OCI-LY7 (cell line): ENCODE data around the gene BDKRB2. TPM values are rescaled to one million over a fixed set of nuclear protein-coding genes. Genes with fewer than 3 reads are reported as not detected.

Experiments used
- BruUV-seq: library from RNA; stranded (reverse); fragments of 400-500 nt; replicated peaks from 2 replicates; lab custom pipeline; 2021; lab: Mats Ljungman, UMichigan
- CTCF ChIA-PET: fragments of 300-600 bp; sonication (Branson Sonifier 250); formaldehyde crosslinking; loops from one replicate; lab custom pipeline; 2022; ENCODE audit warnings: antibody characterized with exemption; ENCODE audit not compliant: unreplicated experiment; lab: Charles Lee
- POLR2A ChIA-PET: fragments of 300-600 bp; sonication (Branson Sonifier 250); formaldehyde crosslinking; loops from one replicate; lab custom pipeline; 2022; ENCODE audit warnings: antibody characterized with exemption; lab: Charles Lee
- DNase-seq: peaks from one replicate; pipeline ENCODE4 v3.0.0-alpha.2; 2015; ENCODE audit warnings: low spot score
- H2AFZ ChIP-seq: fragments of 200-600 bp; sonication (generic), shearing (Covaris generic); 2 replicates; pipeline ENCODE4 v1.6.1; 2014; ENCODE audit warnings: mild to moderate bottlenecking, antibody characterized with exemption, low read length, moderate library complexity
- H3K27ac ChIP-seq: fragments of 200-600 bp; sonication (generic); 2 replicates; pipeline ENCODE4 v1.5.1; 2014; ENCODE audit warnings: mixed run types, low read depth, mild to moderate bottlenecking, moderate library complexity, low read length, inconsistent platforms; ENCODE audit not compliant: poor library complexity, severe bottlenecking
- H3K36me3 ChIP-seq: fragments of 200-600 bp; sonication (generic); 2 replicates; pipeline ENCODE4 v1.6.1; 2014; ENCODE audit warnings: mild to moderate bottlenecking, antibody characterized with exemption, low read length, moderate library complexity, mixed read lengths; ENCODE audit not compliant: insufficient read depth
- H3K4me1 ChIP-seq: fragments of 200-600 bp; sonication (generic); 2 replicates; pipeline ENCODE4 v1.5.1; 2014; ENCODE audit warnings: mild to moderate bottlenecking, low read length; ENCODE audit not compliant: insufficient read depth, poor library complexity, severe bottlenecking
- H3K4me2 ChIP-seq: fragments of 200-600 bp; sonication (generic); 2 replicates; pipeline ENCODE4 v1.6.1; 2014; ENCODE audit warnings: mild to moderate bottlenecking, low read length
- H3K4me3 ChIP-seq: fragments of 200-600 bp; sonication (generic); 2 replicates; pipeline ENCODE4 v1.5.1; 2014; ENCODE audit warnings: mild to moderate bottlenecking, low read depth, low read length; ENCODE audit not compliant: poor library complexity, severe bottlenecking
- H3K79me2 ChIP-seq: fragments of 200-600 bp; sonication (generic); 2 replicates; pipeline ENCODE4 v1.6.1; 2016; ENCODE audit warnings: low read depth, mild to moderate bottlenecking, low read length, moderate library complexity, mixed read lengths; ENCODE audit not compliant: insufficient read depth
- H3K9me2 ChIP-seq: fragments of 200-600 bp; sonication (generic); 2 replicates; pipeline ENCODE4 v1.6.1; 2016; ENCODE audit warnings: mild to moderate bottlenecking, low read length, mixed read lengths; ENCODE audit not compliant: insufficient read depth
- H3K9me3 ChIP-seq: fragments of 200-600 bp; sonication (generic); 2 replicates; pipeline ENCODE4 v1.6.1; 2014; ENCODE audit warnings: mild to moderate bottlenecking, mixed run types, low read length, mixed read lengths
- H4K20me1 ChIP-seq: fragments of 200-600 bp; sonication (generic); 2 replicates; pipeline ENCODE4 v1.6.1; 2014; ENCODE audit warnings: mild to moderate bottlenecking, antibody characterized with exemption, low read length, moderate library complexity, mixed read lengths; ENCODE audit not compliant: insufficient read depth
- CTCF ChIP-seq: fragments of 200-600 bp; sonication (generic); conservative IDR thresholded peaks from 2 replicates; pipeline ENCODE4 v1.5.1; 2014; ENCODE audit warnings: mild to moderate bottlenecking, antibody characterized with exemption, low read length, moderate library complexity, mixed read lengths
- EZH2phosphoT487 ChIP-seq: fragments of 200-600 bp; sonication (generic); IDR thresholded peaks from 2 replicates; pipeline ENCODE4 v1.6.1; 2018; ENCODE audit warnings: low read depth, borderline replicate concordance, mild to moderate bottlenecking, mixed run types, antibody characterized with exemption, low read length, moderate library complexity, mixed read lengths
- intact Hi-C: fragments of 100-400 bp; cut with micrococcal nuclease; formaldehyde crosslinking; loops from one replicate; pipeline ENCODE4 v1.10.0; 2022; ENCODE audit not compliant: unreplicated experiment
- total RNA-seq, 2 experiments: library from RNA; depleted of rRNA in 1 of 2; stranded (reverse); fragments of >200 nt in 1 of 2; shearing (Covaris generic) in 1 of 2; gene quantifications; 2 replicates each; pipeline ENCODE4 v1.2.3, GENCODE V29; 2014 to 2022

The BDKRB2 gene
- total RNA-seq, 2 experiments from 2014 or later, result 0.17 TPM; not detected in 1

GRCh38 chr14:96167224-96168148 is 37.2 kb upstream of the BDKRB2 start:
- TF ChIP-seq EZH2phosphoT487, result no peak
- no peak for TF ChIP-seq CTCF
- no peaks in the 10 kb centered on the region for H3K4me1 ChIP-seq
- ChIA-PET CTCF (no interaction called here), POLR2A (interaction anchor here (0.5 to 0.8 kb wide), 4 partner anchors 76 to 345 kb away, joined by 3 to 5 read pairs (median 3); no protein-coding TSS in a partner anchor)
- no peak for DNase-seq
- H3K79me2 ChIP-seq, result no peaks in the 10 kb centered on the region
- intact Hi-C loops, result no loop called here
- no peaks in the 10 kb centered on the region for H4K20me1 ChIP-seq
- H3K9me3 ChIP-seq, result no peaks in the 10 kb centered on the region
- H3K4me2 ChIP-seq, result no peak overlapping the region
- no peaks in the 10 kb centered on the region for H3K9me2 ChIP-seq
- no peak overlapping the region for H3K4me3 ChIP-seq
- H2AFZ ChIP-seq, result no peak overlapping the region
- no peaks in the 10 kb centered on the region for H3K36me3 ChIP-seq
- no TSS peak for BruUV-seq
- no peak overlapping the region for H3K27ac ChIP-seq

GRCh38 chr14:96168581-96168980 is 36.1 kb upstream of the BDKRB2 start:
- H3K36me3 ChIP-seq, result no peaks in the 10 kb centered on the region
- no peaks in the 10 kb centered on the region for H3K9me3 ChIP-seq
- no peak for TF ChIP-seq CTCF
- TF ChIP-seq EZH2phosphoT487, result no peak
- no peak overlapping the region for H2AFZ ChIP-seq
- H3K79me2 ChIP-seq, result no peaks in the 10 kb centered on the region
- H3K4me2 ChIP-seq, result no peak overlapping the region
- H3K4me3 ChIP-seq, result no peak overlapping the region
- BruUV-seq, result no TSS peak
- CTCF ChIA-PET, result no interaction called here
- intact Hi-C loops, result no loop called here
- no peak overlapping the region for H3K27ac ChIP-seq
- POLR2A ChIA-PET, result interaction anchor here (0.6 to 0.8 kb wide), 5 partner anchors 90 to 1151 kb away, joined by 3 to 5 read pairs (median 3); no protein-coding TSS in a partner anchor
- H3K9me2 ChIP-seq, result no peaks in the 10 kb centered on the region
- H3K4me1 ChIP-seq, result no peaks in the 10 kb centered on the region
- no peak for DNase-seq
- no peaks in the 10 kb centered on the region for H4K20me1 ChIP-seq
